ENCODE measurements around the gene RAPGEF2.

GRCh38 chr4:159258889-159259560 is 156.1 kb downstream of the RAPGEF2 start:
- no peak for TF ChIP-seq CTCF (IDR thresholded peaks at IDR 0.05; ENCODE audit: insufficient read depth, low read length, poor library complexity, severe bottlenecking)
- no peak for TF ChIP-seq EZH2phosphoT487 (conservative IDR thresholded peaks at IDR 0.05; ENCODE audit: low read length)
